GM19372 (cell line): ENCODE results near the gene CPNE4.
A peak's percentile ranks its signal among the peaks of the same experiment; 100 is the strongest.

Source experiments
- ATAC-seq: cut with Tn5 transposase; IDR thresholded peaks from one replicate; pipeline ENCODE4 v1.9.1; 2021; ENCODE audit warnings: mild to moderate bottlenecking, low read depth, moderate library complexity; ENCODE audit not compliant: unreplicated experiment

CPNE4 gene

DNA sequence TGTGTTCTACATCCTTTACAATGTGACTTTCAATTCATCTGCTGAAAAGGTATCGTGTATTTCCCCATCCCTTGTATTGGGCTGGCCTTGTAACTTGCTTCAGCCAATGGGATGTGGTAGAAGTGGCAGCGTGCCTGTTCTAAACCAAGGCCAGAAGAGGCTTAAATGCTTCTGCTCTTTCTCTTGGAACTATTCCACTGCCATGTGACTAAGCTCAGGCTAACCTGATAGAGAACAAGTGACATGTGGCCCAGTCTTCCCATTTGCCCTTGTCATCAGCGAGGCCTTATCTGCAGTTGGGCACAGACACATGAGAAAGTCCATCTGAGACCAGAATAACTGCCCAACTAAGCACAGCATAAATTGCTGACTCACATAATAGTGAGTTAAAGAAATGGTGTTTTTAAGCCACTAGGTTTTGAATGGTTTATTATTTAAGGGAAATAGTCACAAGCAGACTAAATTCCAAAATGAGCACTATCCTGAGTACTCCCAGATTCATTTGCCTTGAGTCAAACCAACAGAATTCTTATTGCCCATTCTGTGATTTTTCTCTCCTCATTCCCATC, 230.2 kb downstream of the CPNE4 start:
- no peak for ATAC-seq

DNA sequence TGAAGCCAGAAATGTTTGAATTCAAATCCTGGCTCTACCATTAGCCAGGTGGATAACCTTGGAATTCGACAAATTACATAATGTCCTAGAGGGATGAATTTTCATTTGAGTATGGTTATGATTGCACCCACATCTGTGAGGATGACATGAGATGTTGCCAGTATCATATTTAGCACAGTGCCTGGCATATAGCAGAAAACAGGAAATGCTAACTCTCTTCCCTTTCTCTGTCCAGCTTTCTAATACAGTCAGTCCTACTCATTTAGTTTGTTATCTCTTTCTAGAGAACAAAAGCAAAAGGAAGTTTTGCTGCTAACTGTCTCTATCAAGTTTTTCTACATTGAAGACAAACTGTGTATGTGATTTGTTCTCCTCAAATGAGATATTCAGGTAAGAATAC, 231.7 kb downstream of the CPNE4 start:
- ATAC-seq: no peak

DNA sequence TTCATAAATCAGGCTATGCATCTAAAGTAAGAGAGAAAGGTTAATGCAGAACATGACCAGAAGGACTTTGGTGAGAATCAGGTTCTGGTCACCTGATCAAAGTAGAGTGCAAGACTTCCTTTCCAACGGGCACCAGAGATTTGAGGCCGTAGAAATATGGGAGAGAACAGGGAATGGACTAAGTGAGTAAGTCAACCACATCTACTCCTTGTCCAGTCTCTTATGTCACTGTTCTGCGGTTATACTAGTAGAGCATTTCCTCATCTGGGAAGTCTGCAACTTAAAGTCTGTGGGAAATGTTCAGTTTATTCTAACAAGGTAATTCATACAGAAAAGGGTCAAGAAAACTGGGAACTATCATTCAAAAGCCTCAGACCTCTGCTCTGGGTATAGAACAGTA, 232.8 kb downstream of the CPNE4 start:
- no peak for ATAC-seq

DNA sequence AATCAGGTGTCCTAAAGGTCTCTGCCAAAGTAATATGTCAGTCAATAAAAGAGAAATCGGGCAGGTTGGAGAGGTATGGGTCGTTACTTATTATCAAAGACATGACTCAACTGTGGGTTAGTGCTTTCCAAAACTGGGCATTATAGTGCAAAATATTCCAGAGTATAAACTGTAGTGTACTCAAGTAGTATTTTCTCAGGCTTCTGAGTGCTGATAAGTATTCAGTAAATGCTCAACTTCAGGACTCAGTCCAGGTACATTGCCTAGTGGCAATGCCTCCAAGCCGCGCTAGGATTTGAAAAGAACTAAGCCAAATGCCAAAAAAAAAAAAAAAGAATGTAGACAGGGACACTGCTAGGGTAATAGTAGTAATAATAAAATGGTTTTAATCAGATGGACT, 233.2 kb downstream of the CPNE4 start:
- ATAC-seq: no peak

DNA sequence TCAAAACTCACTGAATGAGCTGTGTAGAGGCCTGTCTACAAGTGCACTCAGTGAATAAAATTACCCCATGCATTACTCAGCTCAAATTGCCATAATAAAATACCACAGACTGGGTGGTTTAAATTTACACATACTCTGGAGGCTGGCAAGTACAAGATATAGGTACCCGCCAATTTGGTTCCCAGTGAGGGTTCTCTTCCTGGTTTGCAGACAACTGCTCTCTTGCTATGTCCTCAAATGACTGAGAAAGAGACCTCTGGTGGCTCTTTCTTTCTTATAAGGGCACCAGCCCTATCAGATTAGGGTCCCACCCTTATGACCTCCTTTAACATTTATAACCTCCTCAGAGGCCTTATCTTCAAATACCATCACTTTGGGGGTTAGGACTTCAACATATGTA, 237.0 kb downstream of the CPNE4 start:
- ATAC-seq: no peak

DNA sequence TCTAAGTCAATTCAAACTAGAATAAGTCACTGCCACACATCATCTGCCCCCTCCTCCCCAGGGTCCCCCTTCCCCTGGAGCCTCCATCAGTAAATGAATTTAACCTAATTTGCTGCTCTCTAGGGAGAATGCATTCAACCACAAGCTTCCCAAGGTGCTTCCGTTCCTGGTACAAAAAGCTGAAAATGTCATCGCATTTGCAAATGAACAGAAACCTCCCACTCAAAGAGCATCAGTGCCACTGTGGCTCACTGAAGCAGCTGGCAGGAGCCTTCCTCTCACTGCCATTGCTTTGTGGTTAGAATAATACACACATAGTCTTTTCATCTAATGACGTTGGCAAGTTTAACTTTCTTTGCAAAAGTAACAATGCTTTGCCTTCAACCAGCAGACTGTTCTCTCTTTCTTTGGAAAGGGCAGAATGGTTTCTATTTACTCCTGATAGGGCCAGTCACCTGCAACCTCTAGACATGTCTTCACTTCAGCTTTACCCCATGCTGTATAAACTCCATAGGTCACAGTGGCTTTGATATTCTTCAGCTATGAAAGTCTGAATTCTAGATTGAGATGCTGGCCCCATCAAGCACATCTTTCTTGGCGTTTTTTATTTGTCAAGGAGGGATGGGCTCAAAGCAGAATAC, 238.1 kb downstream of the CPNE4 start:
- no peak for ATAC-seq

DNA sequence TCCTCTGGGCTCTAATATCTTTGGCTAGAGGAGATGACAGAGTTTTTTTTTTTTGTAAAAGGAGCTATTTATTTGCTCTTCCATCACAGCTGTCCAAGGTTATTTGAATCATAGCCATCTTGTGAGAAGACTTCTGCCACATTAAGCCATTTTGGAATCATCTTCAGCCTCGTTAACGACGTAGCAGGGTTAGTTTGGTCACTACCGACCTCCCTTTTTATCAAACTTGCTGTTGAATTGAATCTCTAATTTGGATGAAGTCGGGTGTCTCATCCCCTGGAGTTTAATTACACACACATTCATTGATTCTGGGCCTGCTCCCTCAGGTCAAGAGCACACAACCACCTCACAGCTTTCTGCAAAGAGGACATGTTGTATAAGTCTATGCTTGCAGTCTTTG, 238.7 kb downstream of the CPNE4 start:
- no peak for ATAC-seq

DNA sequence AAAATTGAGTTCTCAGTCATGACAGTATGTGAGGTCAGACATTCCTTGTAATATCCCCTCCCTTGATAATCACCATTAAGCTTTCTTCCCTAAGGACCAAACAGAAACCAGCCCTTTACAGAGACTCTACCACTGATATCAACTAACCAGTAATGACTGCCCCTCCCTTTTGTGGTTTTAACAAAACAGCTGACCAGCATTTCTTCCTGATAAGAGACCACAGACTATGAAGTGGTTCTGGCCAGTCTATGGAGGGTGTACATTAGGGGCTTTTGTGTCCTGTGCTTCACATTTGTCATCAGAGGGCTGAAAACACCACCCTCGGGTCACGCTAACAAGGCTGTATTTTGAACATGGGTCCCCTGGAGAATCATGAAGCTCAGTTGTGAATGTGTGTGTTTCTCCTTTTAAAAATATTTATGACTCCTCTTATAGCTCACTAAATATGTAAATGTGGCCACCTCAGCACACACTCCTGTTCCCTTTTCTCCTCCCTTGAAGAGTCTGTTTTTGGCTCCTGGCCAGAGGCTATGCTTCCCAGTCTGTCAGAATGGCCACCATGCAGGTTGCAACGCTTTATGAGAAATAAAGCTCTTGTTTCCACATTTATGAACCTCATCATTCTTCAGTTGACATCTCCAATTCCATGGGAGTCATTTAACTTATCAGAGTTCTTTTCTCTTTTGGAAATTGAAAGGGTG, 239.3 kb downstream of the CPNE4 start:
- peak; percentile 46 for ATAC-seq

DNA sequence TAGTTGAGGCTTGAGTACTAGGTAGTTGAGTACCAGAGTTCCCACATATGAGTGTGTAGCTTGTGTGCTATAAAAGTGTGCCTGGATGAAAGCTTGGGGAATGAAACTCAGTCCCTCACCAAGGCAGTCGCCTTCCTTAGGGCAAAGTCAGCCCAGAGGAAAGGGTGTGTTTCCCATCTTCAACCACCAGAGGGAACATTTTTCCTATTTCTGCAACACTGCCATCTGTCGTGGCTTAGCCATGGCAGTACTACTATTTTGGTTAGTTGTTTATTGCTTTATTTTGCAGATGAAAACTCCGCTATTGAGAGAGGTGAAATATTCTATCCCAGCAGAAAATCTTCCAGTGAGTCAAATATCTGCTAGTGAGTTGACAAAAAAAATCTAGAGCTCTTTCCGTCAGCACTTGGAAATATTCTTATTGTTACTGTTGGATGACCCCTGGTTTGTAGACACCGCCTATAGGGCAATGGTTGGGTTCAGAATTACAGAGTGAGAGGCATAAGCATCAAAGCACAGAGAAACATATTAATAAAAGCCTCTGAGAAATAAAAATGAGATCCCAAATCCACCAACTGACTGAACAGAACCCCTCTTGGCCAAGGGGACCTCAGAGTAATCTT, 239.9 kb downstream of the CPNE4 start:
- peak; percentile 70 for ATAC-seq

DNA sequence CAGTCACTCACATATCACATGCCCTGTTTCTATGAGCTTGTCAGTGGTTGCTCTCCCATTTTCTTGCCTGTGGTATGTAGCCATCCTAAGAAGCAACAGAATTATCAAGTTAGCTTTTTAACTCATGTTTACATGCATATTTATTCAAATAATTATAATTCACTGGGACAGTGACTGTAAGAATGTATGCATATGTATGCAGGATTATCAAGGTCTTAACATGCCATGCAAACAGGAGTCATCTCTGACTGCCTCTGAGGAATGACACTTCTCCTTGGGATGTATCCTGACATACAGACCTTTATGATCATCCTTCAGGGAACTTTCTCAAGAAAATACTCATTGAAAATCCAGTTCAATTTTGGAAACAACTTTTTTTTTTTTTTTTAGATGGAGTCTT, 240.9 kb downstream of the CPNE4 start:
- no peak for ATAC-seq

DNA sequence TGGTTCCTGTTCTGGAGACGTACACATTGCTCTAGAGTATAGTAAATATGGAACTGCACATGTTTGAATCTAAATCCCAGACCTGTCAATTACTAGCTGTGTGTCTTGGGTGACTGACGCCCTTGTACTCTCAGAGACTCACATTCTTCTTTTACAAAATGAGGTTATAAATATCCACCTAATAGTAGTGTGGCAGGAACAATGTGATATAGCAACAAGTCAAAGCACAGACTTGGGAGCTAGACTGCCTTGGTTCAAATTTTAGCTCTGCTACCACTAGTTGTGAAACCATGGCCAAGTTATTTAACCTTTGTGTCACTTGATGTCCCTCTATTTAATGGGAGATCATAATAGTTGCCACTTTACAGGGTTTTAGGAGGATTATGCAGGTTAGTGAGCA, 245.6 kb downstream of the CPNE4 start:
- no peak for ATAC-seq

DNA sequence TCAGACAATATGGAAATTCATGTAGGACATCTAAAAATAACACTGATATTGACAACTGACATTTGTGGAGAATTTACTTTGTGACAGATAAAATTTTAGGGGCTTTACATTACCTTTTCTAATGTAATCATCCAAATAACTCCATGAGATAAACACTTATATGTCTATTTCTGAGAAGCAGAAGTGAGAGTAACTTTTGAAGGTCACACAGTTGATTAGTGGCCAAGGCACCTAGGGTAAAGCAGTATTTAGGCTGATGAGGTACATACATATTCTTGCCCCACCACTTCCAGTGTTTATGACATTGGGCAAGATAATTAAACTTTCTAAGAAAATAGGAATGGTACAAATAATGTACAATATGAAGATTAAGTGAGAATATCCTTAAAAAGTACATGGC, 248.4 kb downstream of the CPNE4 start:
- ATAC-seq: no peak

DNA sequence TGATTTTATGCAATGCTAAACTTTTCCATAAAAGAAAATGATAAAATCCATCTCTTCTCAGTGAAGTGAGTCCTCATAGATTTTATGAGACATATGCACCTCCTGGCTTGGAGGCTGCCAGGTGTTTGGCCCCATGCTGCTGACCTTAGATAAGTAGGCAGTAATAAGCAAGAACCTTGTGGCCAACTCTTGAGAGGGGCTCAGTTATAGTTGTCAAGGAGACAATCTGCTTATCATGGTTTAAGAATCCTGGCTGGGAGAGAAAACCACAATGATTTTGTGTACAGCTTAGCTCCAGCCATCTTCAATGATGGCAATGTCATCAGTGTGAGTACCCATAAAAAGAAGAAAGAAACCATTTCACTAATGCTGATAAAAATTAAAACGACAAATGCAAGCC, 252.1 kb downstream of the CPNE4 start:
- ATAC-seq: no peak

DNA sequence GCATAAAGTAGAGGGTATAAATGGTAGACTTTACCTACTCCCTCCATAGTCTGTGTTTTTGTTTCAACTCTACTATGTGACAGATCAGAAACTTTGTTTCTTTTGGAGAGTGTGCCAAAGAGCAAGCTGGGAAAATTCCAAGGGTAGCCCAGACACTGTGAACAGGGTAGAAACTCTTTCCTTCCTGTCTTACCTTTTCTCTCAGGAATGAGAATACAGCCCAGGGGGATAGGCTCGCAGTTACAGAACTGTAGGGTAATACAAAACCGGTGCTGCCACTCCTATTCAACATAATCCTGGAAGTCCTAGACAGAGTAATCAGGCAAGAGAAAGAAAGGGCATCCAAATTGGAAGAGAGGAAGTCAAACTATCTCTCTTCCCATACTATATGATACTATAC, 256.3 kb downstream of the CPNE4 start:
- ATAC-seq: no peak

DNA sequence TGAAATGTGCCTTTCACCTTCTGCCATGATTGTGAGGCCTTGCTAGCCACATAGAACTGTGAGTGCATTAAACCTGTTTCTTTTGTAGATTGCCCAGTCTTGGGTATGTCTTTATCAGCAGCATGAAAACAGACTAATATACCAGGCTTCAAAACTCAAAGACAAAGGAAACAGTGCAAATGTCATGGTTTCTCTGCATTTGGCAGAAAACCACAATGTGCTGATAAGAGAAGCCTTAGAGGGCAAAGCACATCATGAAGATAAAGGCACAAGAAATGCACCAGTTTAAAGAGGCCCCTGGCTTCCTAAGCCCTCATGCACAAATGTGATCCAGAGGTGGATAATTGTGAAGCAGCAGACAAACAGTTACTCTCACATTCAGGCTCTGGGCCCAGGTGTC, 259.2 kb downstream of the CPNE4 start:
- ATAC-seq: no peak

DNA sequence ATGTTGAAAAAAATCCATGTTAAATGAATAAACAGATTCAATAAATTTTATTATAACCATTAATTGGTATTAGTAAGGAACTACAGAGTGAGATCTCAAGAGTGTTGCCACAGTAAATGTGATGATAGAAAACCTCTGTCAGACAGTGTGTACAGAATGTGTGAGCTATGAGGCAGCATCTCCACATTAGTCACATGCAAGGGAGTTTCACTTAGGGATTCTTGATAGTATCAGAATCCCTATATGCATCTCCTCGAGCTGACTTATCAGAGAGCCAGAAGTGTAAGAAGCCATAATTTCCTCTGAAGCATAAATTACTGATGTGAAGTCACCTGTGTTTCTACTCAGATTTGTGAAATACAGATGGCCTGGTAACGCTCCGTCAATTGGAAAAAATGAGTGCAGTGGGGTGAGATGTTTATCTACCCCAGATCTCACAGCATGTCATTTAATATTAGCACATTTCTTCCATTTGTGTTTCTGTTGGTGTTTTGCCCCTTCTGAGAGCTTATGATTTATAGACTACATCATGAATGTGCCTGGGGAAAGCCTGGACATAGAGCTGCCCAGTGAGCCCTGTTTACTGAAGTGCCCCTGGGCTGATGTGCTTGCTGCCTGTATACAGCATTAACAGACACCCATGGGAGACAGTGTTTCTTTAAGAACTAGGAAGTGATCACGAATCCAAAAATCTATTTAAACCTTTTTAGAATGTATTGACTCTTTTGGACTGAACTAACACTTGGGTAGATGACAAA, 262.4 kb downstream of the CPNE4 start:
- ATAC-seq: no peak

DNA sequence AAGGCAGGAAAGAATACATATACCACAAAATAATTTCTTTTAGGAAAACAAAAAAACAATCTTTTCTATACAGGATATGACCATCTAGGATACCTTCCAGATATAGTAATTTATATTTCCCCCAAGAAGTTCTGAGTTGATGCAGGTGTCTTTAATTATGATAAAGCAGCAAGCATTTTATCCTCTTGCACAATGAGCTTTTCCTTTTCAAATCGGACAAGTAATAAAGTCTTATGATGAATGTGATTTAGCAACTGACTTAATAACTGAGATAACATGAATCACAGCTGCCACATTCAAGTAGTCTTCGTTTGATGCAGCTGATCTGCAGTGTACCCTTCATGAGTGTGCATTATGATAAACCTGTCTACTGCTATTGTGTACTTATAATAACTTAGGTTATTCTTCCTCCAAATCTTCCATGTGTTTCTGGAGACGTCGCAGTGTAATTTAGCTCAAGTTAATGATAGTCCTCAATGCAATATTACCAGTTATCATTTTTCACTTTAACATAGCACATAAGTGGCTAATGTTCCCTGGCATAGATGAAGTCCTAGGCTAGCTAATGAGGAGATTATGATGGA, 271.7 kb downstream of the CPNE4 start:
- no peak for ATAC-seq

DNA sequence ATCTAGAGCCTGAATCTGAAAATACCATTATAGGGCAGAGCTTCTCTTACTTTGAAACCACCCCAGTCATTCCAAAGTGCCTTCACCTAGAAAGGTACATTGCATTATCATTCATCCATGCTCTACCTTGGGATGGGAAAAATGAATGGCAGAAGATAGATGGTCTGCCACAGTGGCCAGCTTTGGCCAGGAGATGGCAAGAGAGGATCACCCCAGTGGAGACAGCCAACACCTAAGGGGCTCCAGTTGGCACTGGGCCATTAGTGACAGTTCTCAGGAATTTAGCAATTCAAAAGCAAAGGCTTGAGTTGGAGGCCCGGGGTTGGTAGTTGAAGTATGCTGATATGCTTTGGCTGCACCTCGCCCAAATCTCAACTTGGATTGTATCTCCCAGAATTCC, 278.4 kb downstream of the CPNE4 start:
- no peak for ATAC-seq

DNA sequence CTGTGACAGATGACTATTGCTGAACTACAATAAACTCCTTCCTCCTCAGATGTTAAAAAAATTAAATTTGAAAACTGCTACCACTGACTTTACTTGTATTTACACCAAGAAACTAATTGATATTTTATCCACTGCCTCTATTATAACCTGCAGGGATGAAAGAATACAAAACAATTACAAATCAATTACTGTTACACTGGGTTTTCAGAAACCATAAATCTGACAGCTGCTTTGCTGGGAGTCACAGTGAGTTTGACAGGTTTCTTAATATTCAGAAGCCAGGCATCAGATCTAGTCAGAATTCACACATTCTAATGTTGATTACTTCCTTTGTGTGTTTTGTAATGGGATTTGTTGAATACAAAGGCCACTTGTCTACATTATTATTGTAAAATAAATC, 279.4 kb downstream of the CPNE4 start:
- ATAC-seq: no peak

DNA sequence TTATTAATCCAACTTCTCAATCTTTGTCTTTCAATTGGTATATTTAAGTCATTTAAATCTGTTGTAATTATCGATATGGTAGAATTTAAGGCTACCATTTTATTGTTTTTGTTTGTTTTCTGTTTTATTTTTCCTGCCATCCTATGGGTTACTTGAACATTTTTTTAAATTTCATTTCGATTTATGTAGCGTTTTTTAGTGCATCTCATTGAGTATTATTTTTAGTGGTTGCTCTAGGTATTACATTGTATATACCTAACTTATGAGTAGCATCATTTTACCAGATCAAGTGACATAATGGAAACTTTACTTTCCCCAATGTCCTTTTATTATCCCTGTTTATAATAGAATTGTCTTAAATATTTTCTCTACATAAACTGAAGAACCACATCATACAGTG, 284.6 kb downstream of the CPNE4 start:
- ATAC-seq: no peak

DNA sequence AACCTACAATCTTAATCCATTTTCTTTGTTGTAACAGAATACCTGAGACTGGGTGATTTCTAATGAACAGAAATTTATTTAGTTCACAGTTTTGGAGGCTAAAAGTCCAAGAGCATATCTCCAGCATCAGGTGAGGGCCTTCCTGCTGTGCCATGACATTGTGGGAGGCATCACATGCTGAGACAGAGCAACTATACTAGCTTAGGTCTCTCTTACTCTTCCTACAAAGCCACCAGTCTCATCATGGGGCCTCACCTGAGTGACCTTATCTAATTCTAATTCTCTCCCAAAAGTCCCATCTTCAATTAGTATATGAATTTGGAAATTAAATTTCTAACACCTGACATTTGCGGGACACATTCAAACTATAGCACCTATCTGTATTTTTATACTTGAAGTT, 285.0 kb downstream of the CPNE4 start:
- ATAC-seq: no peak
